HAP-1 (cell line): Measurements from ENCODE around the gene TMEM132C.

Experiments
- DNase-seq, 2 experiments: peaks; one replicate each; pipeline ENCODE4 v3.0.0-alpha.2; 2016 to 2020; ENCODE audit warnings: low spot score in 2 of 2
- H3K27me3 ChIP-seq: fragments of 250-450 bp; sonication (Bioruptor Pico); 2 replicates; pipeline ENCODE4 v1.5.1; 2020; ENCODE audit warnings: low read depth, mild to moderate bottlenecking, moderate library complexity
- H3K36me3 ChIP-seq: fragments of 250-450 bp; sonication (Bioruptor Pico); replicated peaks from 2 replicates; pipeline ENCODE4 v1.5.1; 2020; ENCODE audit warnings: mild to moderate bottlenecking
- H3K4me1 ChIP-seq: fragments of 250-450 bp; sonication (Bioruptor Pico); 2 replicates; pipeline ENCODE4 v1.5.1; 2020; ENCODE audit warnings: mild to moderate bottlenecking
- H3K4me3 ChIP-seq: fragments of 250-450 bp; sonication (Bioruptor Pico); 2 replicates; pipeline ENCODE4 v1.5.1; 2020; ENCODE audit warnings: mild to moderate bottlenecking, moderate library complexity
- H3K9me3 ChIP-seq: fragments of 250-450 bp; sonication (Bioruptor Pico); 2 replicates; pipeline ENCODE4 v1.5.1; 2020; ENCODE audit warnings: mild to moderate bottlenecking, moderate library complexity
- in situ Hi-C: fragments of 300-500 bp; cut with MboI; formaldehyde crosslinking; loops from 3 replicates; pipeline ENCODE4 v1.14.3; 2020; ENCODE audit warnings: low sequenced_read_pairs, inconsistent platforms, mixed read lengths

The TMEM132C gene

DNA sequence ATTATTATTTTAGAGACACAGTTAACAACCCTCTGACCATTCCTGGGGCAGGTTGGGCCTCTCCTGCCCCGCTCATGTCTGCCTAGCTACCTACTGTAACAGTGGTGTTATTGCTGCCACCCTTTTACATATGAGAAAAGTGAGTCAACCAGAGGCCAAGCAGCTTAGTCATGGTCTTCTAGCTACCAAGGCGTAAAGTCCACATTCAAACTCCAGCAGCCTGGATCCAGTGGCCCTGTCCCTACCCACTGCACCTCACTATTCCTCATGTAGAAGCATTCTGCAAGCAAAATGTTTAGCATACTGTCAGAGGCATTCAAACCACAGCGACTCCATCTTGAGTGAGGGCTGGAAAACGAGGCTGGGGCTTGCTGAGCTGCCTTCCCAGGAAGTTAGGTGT is 461.0 kb downstream of the TMEM132C start:
- DNase-seq: no peak
- no peaks in the 10 kb centered on the region for H3K36me3 ChIP-seq
- no peak overlapping the region for H3K4me3 ChIP-seq
- no peaks in the 10 kb centered on the region for H3K9me3 ChIP-seq
- H3K27me3 ChIP-seq: no peaks in the 10 kb centered on the region
- no peaks in the 10 kb centered on the region for H3K4me1 ChIP-seq
- in situ Hi-C loops: no loop called here

DNA sequence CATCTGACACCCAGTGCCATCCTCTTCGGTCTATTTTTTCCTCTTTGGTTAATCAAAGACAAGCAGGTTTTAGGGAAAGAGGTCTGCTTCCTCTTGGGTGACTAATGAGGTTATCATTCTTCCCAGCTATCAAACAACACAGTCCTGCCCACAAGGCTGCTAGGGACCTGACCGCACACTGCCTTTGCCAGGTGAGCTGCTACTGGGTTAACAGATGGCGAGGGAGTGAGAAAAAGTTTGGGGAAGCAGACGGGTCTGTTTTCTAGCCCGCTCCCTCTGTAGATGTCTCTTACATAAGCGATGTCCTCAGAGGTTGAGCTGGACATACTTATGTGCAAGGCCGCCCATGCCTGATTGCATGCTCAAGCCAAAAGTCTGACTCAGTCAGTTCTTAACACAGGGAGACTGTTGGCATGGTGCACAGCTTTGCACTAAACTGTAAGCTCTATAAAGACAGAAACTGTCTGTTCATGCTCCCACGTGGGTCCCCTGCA is 462.7 kb downstream of the TMEM132C start:
- DNase-seq: no peak
- no peak overlapping the region for H3K4me3 ChIP-seq
- H3K27me3 ChIP-seq: no peaks in the 10 kb centered on the region
- no peaks in the 10 kb centered on the region for H3K36me3 ChIP-seq
- in situ Hi-C loops: no loop called here
- H3K9me3 ChIP-seq: no peaks in the 10 kb centered on the region
- no peaks in the 10 kb centered on the region for H3K4me1 ChIP-seq

DNA sequence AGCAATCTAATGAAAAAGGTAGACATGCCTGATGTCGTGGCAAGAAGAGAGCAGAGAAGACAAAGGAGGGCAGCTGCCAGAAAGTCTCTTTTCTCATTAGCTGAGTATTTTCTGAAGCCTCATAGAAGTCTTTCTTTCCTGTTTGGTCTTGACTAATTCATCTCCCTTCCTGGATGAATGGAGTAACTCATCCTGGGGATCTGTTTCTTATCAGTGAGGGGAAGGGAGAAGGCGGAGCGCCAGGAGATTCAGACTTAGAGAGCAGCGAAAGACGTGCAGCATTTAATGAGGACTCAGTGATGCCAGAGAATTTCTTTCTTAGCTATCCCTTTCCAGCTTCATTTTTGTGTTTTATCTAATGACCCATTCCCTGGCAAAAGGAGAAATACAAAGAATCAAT is 467.4 kb downstream of the TMEM132C start:
- H3K4me1 ChIP-seq: no peaks in the 10 kb centered on the region
- in situ Hi-C loops: no loop called here

DNA sequence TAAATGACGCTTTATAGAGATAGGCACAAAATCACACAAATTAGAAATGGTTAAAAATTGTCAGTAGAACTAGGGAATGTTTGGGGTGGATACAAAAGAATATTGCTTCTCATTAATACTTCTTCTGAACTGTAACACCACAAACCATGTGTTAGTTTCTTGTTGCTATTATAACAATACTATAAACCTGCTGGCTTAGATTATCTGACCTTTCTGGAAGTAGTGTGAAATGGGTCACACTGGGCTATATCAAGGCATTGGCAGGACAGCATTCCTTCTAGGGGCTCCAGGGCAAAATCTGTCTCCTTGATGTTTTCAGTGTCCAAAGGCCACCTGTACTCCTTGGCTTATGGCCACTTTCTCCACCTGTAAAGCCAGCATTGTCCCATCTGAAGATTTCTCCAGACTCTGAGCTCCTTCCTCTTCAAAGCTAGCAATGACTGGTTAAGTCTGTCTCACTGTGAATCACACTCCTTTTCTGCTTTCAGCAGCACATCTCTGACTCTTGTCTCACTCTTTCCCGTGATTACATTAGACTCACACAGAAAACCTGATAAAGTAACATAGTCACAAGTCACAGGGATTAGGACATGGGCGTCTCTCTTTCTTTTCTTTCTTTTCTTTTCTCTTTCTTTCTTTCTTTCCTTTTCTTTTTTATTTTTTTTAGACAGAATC is 470.5 kb downstream of the TMEM132C start:
- in situ Hi-C loops: no loop called here
- DNase-seq: no peak
- H3K27me3 ChIP-seq: no peaks in the 10 kb centered on the region

More for the DNA sequence above, 467.4 kb downstream of the TMEM132C start:
- no peak for DNase-seq
- Histone ChIP-seq H3K36me3 (no peaks in the 10 kb centered on the region), H3K27me3 (no peaks in the 10 kb centered on the region), H3K9me3 (no peaks in the 10 kb centered on the region), H3K4me3 (no peak overlapping the region)

DNA sequence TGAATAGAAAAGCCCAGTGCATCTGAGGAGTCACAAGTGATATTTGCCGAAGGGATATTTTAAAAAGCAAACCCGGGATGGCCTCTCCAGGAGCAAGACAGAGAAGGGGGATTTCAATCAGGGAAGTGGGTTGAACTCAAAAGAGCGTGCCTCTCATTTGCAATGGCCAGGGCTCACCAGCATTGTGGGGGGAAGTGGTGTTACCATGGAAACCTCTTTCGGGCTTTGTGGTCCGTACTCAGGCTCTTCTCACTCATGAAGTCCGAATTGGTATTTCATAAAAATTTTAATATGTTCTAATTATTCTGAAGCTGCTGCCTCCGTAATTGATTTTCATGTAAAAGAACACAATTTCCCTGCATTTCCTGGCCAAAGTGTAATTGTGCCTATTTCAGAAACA is 476.9 kb downstream of the TMEM132C start:
- Histone ChIP-seq H3K4me3 (no peak overlapping the region), H3K4me1 (no peaks in the 10 kb centered on the region), H3K27me3 (no peaks in the 10 kb centered on the region), H3K36me3 (no peaks in the 10 kb centered on the region), H3K9me3 (no peaks in the 10 kb centered on the region)
- DNase-seq: no peak
- in situ Hi-C loops: no loop called here

More for the DNA sequence above, 470.5 kb downstream of the TMEM132C start:
- Histone ChIP-seq H3K9me3 (no peaks in the 10 kb centered on the region), H3K4me1 (no peaks in the 10 kb centered on the region), H3K36me3 (no peaks in the 10 kb centered on the region), H3K4me3 (no peak overlapping the region)

DNA sequence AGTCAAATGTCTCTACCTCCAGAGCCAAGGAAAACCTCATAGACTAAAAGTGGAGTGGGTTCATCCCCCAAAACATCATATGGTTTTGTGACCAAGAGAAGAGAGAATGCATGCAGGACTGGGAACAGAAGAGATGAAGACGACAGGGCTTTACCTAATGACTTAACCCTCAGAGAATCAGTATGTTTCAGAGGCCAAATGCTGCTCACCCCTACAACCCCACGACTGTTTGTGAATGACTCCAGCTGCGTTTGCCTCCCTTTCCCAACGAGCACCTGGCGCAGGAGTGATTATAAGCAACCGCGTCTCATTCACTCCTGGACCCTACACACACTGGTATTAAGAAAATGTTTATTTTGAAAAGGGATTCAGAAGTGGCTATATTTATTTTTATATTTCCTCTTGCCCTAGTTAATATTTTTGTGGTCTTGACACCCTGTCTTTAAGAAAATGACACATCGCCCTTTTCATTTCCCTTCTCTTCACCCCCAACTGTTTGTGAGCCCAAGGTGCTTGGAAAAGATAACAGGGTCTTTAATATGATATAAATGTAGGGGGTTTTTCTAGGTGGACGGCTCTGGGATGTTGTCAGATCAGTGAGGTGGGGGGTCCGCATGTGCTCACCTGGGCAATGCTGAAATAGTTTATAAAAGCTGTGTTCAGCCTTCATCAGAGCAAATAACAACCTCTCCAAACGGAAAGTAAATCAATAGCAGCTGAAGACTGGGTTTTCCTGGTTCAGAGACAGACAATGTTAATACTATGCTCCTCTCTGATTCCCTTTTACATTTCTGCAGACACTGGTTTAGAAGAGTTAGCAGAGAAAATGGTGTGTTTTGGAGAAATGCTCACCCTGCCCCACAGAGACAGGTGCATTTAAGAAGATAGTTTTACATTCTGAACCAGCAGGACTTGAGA is 479.1 kb downstream of the TMEM132C start:
- Histone ChIP-seq H3K9me3 (no peaks in the 10 kb centered on the region), H3K4me3 (no peak overlapping the region), H3K4me1 (no peaks in the 10 kb centered on the region), H3K36me3 (no peaks in the 10 kb centered on the region), H3K27me3 (no peaks in the 10 kb centered on the region)
- in situ Hi-C loops: no loop called here
- no peak for DNase-seq

DNA sequence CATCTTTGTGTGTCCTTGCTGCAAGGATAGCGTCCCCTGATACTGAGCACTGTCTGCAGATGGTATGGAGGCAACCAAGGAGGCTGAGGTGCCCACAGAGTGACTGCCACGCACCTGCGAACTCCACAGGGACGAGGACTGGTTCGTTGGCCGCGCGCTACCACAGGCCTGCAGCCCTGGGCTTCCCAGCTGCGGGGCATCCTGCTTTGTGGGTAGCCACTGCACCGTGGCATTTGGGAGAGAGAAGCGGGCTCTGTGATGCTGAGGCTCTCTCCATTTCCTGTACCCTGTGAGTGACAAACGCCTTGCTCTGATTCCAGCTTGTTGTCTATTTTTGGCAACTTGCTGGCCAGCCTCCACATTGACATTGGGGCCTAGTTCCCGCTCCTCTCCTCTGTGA is 480.5 kb downstream of the TMEM132C start:
- in situ Hi-C loops: no loop called here
- DNase-seq: no peak
- Histone ChIP-seq H3K4me1 (no peaks in the 10 kb centered on the region), H3K9me3 (no peaks in the 10 kb centered on the region), H3K27me3 (no peaks in the 10 kb centered on the region), H3K36me3 (no peaks in the 10 kb centered on the region), H3K4me3 (no peak overlapping the region)

DNA sequence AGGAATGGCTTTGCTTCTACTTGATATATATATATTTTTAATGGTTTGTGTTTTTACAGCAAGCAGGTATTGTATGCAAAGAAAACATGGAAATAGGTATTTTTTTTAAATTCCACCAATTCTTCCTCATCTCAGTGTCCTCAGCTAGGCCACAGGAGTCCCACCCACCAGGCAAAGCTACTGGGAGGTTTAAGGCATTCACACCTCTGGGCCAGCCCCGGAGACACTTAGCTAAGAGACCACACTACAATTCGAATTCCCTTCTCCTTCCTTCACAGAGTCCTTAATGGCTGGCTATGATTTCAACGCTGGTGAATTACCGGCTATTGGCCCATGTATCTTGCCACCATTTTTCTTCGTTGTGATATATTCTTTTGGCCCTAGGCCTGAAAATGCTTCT is 485.4 kb downstream of the TMEM132C start:
- no peaks in the 10 kb centered on the region for H3K4me1 ChIP-seq
- no peaks in the 10 kb centered on the region for H3K27me3 ChIP-seq
- no peaks in the 10 kb centered on the region for H3K36me3 ChIP-seq
- no peaks in the 10 kb centered on the region for H3K9me3 ChIP-seq
- in situ Hi-C loops: no loop called here
- DNase-seq: no peak
- H3K4me3 ChIP-seq: no peak overlapping the region

DNA sequence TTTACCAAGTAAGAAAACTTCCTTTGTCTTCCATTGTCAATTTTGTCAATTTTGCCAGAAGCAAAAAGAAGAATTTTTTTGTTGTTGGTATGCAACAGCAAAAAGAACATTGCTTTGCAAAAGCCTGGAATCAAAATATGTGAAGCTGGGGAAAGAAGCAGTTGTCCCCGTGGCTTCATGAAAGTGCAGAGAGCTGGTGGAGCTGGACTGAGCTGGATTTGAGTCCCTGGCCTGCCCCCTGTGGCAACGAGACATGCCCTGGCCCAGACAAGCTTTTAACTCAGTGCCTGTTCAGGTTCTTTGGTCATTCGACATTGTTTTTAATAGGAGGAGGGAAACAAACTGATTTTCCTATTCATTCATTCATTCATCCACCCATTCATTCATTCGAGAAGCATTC is 486.5 kb downstream of the TMEM132C start:
- in situ Hi-C loops: no loop called here
- Histone ChIP-seq H3K4me3 (no peak overlapping the region), H3K9me3 (no peaks in the 10 kb centered on the region), H3K27me3 (no peaks in the 10 kb centered on the region), H3K4me1 (no peaks in the 10 kb centered on the region), H3K36me3 (no peaks in the 10 kb centered on the region)
- DNase-seq: no peak

DNA sequence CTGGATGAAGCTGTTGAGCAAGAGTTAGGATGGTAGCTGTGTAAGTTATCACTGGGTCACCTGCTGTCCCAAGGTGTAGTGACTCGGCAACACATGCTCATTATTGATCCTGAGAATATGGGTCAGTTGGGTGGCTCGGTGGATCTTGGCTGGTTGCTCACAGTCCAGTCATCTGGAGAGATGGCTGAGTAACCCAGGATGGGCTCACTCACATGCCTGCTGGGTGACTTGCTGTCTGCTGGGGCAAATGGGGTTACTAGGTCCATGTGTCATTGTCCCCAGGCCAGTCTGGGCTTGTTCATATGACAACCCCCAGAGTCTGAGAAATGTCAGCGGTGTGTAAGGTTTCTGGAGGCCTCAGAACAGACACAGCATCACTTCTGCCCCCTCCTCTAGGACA is 487.3 kb downstream of the TMEM132C start:
- no peaks in the 10 kb centered on the region; the same call in 1 of the 2 replicates for H3K9me3 ChIP-seq
- no peaks in the 10 kb centered on the region for H3K27me3 ChIP-seq
- H3K36me3 ChIP-seq: no peaks in the 10 kb centered on the region
- no peak overlapping the region for H3K4me3 ChIP-seq
- H3K4me1 ChIP-seq: no peaks in the 10 kb centered on the region
- in situ Hi-C loops: no loop called here
- DNase-seq: no peak

DNA sequence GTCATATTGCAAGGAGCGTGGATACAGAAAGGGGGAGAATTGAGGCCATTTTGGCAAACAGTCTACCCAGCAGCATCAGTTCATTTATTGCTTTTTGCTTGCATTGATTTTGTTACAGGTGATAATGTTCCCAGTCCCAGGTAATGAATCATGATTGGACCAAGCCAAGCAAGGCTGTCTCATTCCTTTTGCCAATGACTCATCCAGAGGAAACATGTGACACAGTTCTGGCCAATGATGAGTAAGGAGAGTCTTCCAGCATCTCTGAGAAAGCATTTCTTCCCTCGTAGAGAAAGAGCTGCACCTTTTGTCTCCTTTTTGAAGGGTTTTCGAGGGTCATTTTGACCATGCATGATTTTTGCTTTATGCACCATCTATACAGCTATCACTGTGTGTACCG is 488.6 kb downstream of the TMEM132C start:
- in situ Hi-C loops: no loop called here
- Histone ChIP-seq H3K4me1 (no peaks in the 10 kb centered on the region), H3K9me3 (no peaks in the 10 kb centered on the region; the same call in 1 of the 2 replicates), H3K36me3 (no peaks in the 10 kb centered on the region), H3K4me3 (no peak overlapping the region), H3K27me3 (no peaks in the 10 kb centered on the region)
- DNase-seq: no peak
